ENCODE measurements around the gene MAGI2. TPM values are rescaled to one million over a fixed set of nuclear protein-coding genes. Genes with fewer than 3 reads are reported as not detected.

Gene MAGI2
- total RNA-seq, 4 donors from 2014 or later, result 0.90 to 2.4 (median 0.99) TPM

DNA sequence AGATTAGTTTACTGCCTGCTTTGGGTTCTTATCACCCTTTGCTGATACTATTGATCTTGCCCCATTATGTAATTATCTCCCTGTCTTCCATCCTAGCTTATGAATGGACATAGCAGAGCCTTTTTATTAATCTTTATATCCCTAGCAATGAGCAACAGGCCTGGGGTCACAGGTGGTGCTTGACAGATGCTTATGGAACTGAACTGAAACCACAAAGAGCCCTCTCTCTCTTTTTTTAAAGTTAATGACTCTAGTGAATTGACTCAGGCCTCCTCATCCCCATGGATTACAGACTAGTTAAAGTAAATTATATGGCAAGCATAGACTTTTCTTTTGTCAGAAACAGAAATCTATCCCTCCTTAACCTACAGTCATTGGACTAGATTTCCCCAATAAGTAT is 1389.7 kb downstream of the MAGI2 start:
- Histone ChIP-seq H3K27ac (no peak overlapping the region), H3K4me1 (no peaks in the 10 kb centered on the region), H3K4me3 (no peak overlapping the region), H3K36me3 (no peaks in the 10 kb centered on the region), H3K9me3 (no peaks in the 10 kb centered on the region), H3K27me3 (no peaks in the 10 kb centered on the region)
- ATAC-seq (no peak), DNase-seq (no peak)
- TF ChIP-seq, protein P1, sequence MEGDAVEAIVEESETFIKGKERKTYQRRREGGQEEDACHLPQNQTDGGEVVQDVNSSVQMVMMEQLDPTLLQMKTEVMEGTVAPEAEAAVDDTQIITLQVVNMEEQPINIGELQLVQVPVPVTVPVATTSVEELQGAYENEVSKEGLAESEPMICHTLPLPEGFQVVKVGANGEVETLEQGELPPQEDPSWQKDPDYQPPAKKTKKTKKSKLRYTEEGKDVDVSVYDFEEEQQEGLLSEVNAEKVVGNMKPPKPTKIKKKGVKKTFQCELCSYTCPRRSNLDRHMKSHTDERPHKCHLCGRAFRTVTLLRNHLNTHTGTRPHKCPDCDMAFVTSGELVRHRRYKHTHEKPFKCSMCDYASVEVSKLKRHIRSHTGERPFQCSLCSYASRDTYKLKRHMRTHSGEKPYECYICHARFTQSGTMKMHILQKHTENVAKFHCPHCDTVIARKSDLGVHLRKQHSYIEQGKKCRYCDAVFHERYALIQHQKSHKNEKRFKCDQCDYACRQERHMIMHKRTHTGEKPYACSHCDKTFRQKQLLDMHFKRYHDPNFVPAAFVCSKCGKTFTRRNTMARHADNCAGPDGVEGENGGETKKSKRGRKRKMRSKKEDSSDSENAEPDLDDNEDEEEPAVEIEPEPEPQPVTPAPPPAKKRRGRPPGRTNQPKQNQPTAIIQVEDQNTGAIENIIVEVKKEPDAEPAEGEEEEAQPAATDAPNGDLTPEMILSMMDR (IDR thresholded peaks at IDR 0.05 in 4 of 5, conservative IDR thresholded peaks at IDR 0.05 in 1 of 5), result no peak
- TF ChIP-seq POLR2A (IDR thresholded peaks at IDR 0.05), result no peak
- in situ Hi-C loops (cut with MboI; ENCODE audit: low sequenced_read_pairs in 4 of 4), result no loop called here
- intact Hi-C loops (cut with DNase I; ENCODE audit: low total_unique reads), result no loop called here

DNA sequence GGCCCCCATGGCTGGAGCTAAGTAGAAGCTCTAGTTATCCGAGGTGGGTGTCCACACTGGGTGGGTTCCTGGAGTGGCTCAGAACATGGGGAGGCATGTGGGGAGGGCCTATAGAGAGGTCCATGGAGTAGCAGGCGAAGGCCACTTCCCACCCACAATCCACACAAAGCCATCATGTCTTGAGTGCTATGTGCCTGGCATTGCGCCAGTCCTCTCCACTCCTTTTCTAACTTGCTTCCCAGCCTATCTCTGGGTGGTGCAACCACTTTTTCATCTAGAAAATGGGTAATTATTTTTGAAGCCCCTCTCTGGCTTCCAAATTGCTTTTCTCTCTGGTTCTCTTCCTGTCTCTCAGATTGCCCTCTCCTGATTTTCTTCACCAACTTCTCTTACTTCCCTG is 1391.3 kb downstream of the MAGI2 start:
- ATAC-seq (no peak), DNase-seq (no peak)
- Histone ChIP-seq H3K27ac (no peak overlapping the region), H3K9me3 (no peaks in the 10 kb centered on the region), H3K4me3 (no peak overlapping the region), H3K36me3 (no peaks in the 10 kb centered on the region), H3K4me1 (no peaks in the 10 kb centered on the region), H3K27me3 (no peaks in the 10 kb centered on the region)
- intact Hi-C loops (cut with DNase I; ENCODE audit: low total_unique reads), result no loop called here
- in situ Hi-C loops (cut with MboI; ENCODE audit: low sequenced_read_pairs in 4 of 4), result no loop called here
- TF ChIP-seq POLR2A (IDR thresholded peaks at IDR 0.05), result no peak
- TF ChIP-seq, protein P1 (IDR thresholded peaks at IDR 0.05 in 4 of 5, conservative IDR thresholded peaks at IDR 0.05 in 1 of 5), result no peak

DNA sequence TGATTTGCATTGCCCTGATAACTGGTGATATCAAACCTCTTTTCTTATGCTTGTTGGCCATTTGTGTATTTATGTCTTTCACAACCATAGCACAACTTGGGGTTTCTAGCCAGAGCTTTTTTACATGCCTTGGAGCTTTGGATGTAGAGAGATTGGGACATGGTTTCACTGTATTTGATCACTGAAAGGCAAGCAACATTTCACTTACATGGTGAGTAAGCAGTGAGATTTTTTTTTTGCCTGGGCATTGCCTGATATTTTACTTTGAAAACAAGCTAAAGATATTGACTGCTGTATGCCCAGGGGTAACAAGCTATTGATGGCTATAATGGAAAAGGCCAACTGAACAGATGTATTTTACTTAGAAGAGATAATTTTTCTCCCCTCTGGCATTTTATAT is 1395.9 kb downstream of the MAGI2 start:
- Histone ChIP-seq H3K27me3 (no peaks in the 10 kb centered on the region), H3K9me3 (no peaks in the 10 kb centered on the region), H3K36me3 (no peaks in the 10 kb centered on the region), H3K4me1 (no peaks in the 10 kb centered on the region), H3K27ac (no peak overlapping the region), H3K4me3 (no peak overlapping the region)
- TF ChIP-seq POLR2A (IDR thresholded peaks at IDR 0.05), result no peak
- TF ChIP-seq, protein P1 (IDR thresholded peaks at IDR 0.05 in 4 of 5, conservative IDR thresholded peaks at IDR 0.05 in 1 of 5), result no peak
- in situ Hi-C loops (cut with MboI; ENCODE audit: low sequenced_read_pairs in 4 of 4) (no loop called here), intact Hi-C loops (cut with DNase I; ENCODE audit: low total_unique reads) (no loop called here)
- no peak for ATAC-seq
- no peak for DNase-seq

DNA sequence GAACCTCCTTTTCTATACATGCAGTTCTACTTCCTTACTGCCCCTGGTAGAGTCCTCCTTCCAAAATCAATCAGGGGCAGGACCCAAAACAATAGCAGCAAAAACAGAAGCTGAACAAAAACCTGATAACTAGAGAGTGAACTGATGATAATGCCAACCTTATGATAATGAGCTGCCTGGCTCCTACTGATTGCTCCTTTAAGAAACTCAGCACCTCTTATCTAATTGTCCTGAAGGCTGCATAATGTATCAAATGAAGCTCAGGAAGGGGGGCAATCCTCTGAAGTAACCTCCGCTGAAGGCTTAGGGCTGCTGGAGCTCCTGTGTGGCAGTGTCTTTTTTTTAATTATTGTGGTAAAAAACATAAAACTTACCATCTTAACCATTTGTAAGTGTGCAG is 1397.9 kb downstream of the MAGI2 start:
- no peaks in the 10 kb centered on the region for H3K4me1 ChIP-seq
- TF ChIP-seq, protein P1 (IDR thresholded peaks at IDR 0.05 in 4 of 5, conservative IDR thresholded peaks at IDR 0.05 in 1 of 5), result no peak
- no peak for TF ChIP-seq POLR2A (IDR thresholded peaks at IDR 0.05)
- no peak for DNase-seq
- ATAC-seq, result no peak
- H3K27me3 ChIP-seq, result no peaks in the 10 kb centered on the region
- no peaks in the 10 kb centered on the region for H3K9me3 ChIP-seq
- intact Hi-C loops (cut with DNase I; ENCODE audit: low total_unique reads), result no loop called here
- H3K36me3 ChIP-seq, result no peaks in the 10 kb centered on the region
- in situ Hi-C loops (cut with MboI; ENCODE audit: low sequenced_read_pairs in 4 of 4), result no loop called here
- H3K4me3 ChIP-seq, result no peak overlapping the region
- no peak overlapping the region for H3K27ac ChIP-seq

DNA sequence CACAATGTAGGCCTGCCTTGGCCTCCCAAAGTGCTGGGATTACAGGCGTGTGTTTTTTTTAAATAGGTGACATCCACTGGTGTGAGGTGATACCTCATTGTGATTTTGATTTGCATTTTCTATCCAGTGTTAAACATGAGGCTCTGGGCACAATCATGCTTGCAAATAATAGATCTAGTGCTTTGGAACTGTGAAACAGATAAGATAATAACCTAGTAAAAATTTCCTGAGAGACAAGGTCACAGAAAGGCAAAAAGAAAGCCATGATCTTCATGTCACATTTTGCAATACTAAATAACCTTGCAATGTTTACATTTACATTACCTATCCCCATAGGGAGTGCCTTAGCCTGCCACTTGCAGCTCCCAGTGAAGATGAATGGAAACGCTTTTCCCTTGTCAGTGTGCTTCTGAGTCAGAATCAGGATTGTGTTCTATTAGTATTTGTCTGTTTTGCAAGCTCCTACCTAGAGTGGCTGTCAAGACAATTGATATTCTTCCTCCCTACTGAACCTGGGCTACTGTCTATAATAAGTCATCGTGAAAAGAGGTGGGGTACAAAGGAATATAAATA is 1398.4 kb downstream of the MAGI2 start:
- intact Hi-C loops (cut with DNase I; ENCODE audit: low total_unique reads) (no loop called here), in situ Hi-C loops (cut with MboI; ENCODE audit: low sequenced_read_pairs in 4 of 4) (no loop called here)
- no peaks in the 10 kb centered on the region for H3K4me1 ChIP-seq

More for the DNA sequence above, 1398.4 kb downstream of the MAGI2 start:
- no peaks in the 10 kb centered on the region for H3K27me3 ChIP-seq
- H3K36me3 ChIP-seq, result no peaks in the 10 kb centered on the region
- H3K4me3 ChIP-seq, result no peak overlapping the region
- no peak overlapping the region for H3K27ac ChIP-seq
- TF ChIP-seq, protein P1 (IDR thresholded peaks at IDR 0.05 in 4 of 5, conservative IDR thresholded peaks at IDR 0.05 in 1 of 5), result no peak
- no peak for TF ChIP-seq POLR2A (IDR thresholded peaks at IDR 0.05)
- DNase-seq, result no peak
- no peak for ATAC-seq
- H3K9me3 ChIP-seq, result no peaks in the 10 kb centered on the region
